Activated B cell treated with CpG ODN at 0.5 μM for 24 hours (primary cell): ENCODE results near the gene TMBIM4. TPM values are rescaled to one million over a fixed set of nuclear protein-coding genes. Genes with fewer than 3 reads are reported as not detected.

Experiments used
- ATAC-seq: fragments of 200-7000 bp; cut with Tn5 transposase; one replicate; pipeline ENCODE4 v1.10.0; 2021; ENCODE audit warnings: low read depth, mild to moderate bottlenecking, moderate library complexity
- CTCF ChIA-PET: fragments of 350-600 bp; sonication (Branson Sonifier 250); formaldehyde crosslinking; loops from one replicate; lab custom pipeline; 2021; ENCODE audit warnings: antibody characterized with exemption; lab: Charles Lee
- POLR2A ChIA-PET: fragments of 350-600 bp; sonication (Branson Sonifier 250); formaldehyde crosslinking; loops from one replicate; lab custom pipeline; 2021; ENCODE audit warnings: antibody characterized with exemption; lab: Charles Lee
- DNase-seq: peaks from one replicate; pipeline ENCODE4 v3.0.0; 2022
- H3K27ac Mint-ChIP-seq: one replicate; pipeline ENCODE4 v1.8.0; 2020; ENCODE audit warnings: mixed read lengths
- H3K27me3 Mint-ChIP-seq: one replicate; pipeline ENCODE4 v1.8.0; 2021; ENCODE audit warnings: mixed read lengths
- H3K36me3 Mint-ChIP-seq: one replicate; pipeline ENCODE4 v1.8.0; 2021; ENCODE audit warnings: low read depth, mixed read lengths
- H3K4me1 Mint-ChIP-seq: one replicate; pipeline ENCODE4 v1.8.0; 2021; ENCODE audit warnings: mixed read lengths
- H3K4me3 Mint-ChIP-seq: one replicate; pipeline ENCODE4 v1.8.0; 2020; ENCODE audit warnings: mild to moderate bottlenecking, mixed read lengths
- H3K9me3 Mint-ChIP-seq: one replicate; pipeline ENCODE4 v1.8.0; 2020; ENCODE audit warnings: mixed read lengths
- intact Hi-C: fragments of 100-400 bp; cut with micrococcal nuclease; formaldehyde crosslinking; loops from one replicate; pipeline ENCODE4 v1.15.1; 2024
- total RNA-seq: library from RNA; stranded (reverse); gene quantifications from 2 replicates; pipeline ENCODE4 v1.2.3, GENCODE V29; 2022
- TF ChIP-seq, protein P1 (sequence below): fragments of 200-600 bp; IDR thresholded peaks from one replicate; pipeline ENCODE4 v1.8.0; 2022; ENCODE audit warnings: antibody characterized with exemption, mild to moderate bottlenecking

The TMBIM4 gene
- total RNA-seq, 1 donor from 2014 or later: 93.5 TPM

DNA sequence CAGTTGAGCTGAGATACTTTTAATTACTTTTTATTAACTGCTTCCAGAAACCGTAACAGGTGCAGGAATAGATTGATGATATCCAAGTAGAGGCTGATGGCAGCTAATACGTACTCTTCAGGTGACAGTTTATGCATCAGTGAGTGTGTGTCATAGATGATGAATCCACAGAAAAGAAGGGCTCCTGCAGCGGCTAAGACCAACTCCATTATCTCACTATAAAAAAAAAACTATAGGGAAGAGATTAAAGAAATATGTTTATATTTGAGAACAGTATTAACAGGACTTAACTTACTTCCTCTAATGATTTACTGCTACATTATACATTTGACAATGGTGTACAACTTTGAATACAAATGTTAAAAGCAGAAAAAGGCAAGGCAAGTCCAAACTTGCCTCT, 31.9 kb downstream of the TMBIM4 start:
- no peak for ATAC-seq
- TF ChIP-seq, protein P1, sequence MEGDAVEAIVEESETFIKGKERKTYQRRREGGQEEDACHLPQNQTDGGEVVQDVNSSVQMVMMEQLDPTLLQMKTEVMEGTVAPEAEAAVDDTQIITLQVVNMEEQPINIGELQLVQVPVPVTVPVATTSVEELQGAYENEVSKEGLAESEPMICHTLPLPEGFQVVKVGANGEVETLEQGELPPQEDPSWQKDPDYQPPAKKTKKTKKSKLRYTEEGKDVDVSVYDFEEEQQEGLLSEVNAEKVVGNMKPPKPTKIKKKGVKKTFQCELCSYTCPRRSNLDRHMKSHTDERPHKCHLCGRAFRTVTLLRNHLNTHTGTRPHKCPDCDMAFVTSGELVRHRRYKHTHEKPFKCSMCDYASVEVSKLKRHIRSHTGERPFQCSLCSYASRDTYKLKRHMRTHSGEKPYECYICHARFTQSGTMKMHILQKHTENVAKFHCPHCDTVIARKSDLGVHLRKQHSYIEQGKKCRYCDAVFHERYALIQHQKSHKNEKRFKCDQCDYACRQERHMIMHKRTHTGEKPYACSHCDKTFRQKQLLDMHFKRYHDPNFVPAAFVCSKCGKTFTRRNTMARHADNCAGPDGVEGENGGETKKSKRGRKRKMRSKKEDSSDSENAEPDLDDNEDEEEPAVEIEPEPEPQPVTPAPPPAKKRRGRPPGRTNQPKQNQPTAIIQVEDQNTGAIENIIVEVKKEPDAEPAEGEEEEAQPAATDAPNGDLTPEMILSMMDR: no peak
- ChIA-PET CTCF (no interaction called here), POLR2A (no interaction called here)
- H3K9me3 Mint-ChIP-seq: peaks cover 7% of the 10 kb centered on the region
- peaks cover 60% of the 10 kb centered on the region for H3K36me3 Mint-ChIP-seq
- no peak overlapping the region for H3K27ac Mint-ChIP-seq
- no peaks in the 10 kb centered on the region for H3K4me1 Mint-ChIP-seq
- no peak for DNase-seq
- H3K27me3 Mint-ChIP-seq: no peaks in the 10 kb centered on the region
- H3K4me3 Mint-ChIP-seq: no peak overlapping the region
- intact Hi-C loops: no loop called here

- intact Hi-C loops: loop anchor here (5.0 kb wide), 1 partner anchor 560 kb away; no protein-coding TSS in a partner anchor
- ATAC-seq: no peak
- Mint-ChIP-seq H3K9me3 (no peaks in the 10 kb centered on the region), H3K4me3 (no peak overlapping the region), H3K27me3 (no peaks in the 10 kb centered on the region), H3K27ac (no peak overlapping the region), H3K36me3 (peaks cover 43% of the 10 kb centered on the region), H3K4me1 (peaks cover 38% of the 10 kb centered on the region)
- TF ChIP-seq, protein P1: no peak
- no peak for DNase-seq
- CTCF ChIA-PET: no interaction called here
- POLR2A ChIA-PET: interaction anchor here (4.4 kb wide), 1 partner anchor 37 kb away, joined by 72 read pairs; the partner anchor contains the start of gene TMBIM4
Observed at GRCh38 chr12:66132408-66132807, 37.4 kb downstream of the TMBIM4 start.

GRCh38 chr12:66131067-66131688, 38.6 kb downstream of the TMBIM4 start:
- ChIA-PET CTCF (interaction anchor here (1.0 to 1.1 kb wide), 3 partner anchors 14 to 104 kb away, joined by 3 to 4 read pairs (median 3); no protein-coding TSS in a partner anchor), POLR2A (interaction anchor here (0.6 to 4.4 kb wide), 12 partner anchors 8 to 1138 kb away, joined by 3 to 72 read pairs (median 4); partner anchors contain the start of genes CAND1, HELB, LEMD3 and TMBIM4)
- intact Hi-C loops: loop anchor here (1.0 to 5.0 kb wide), 5 partner anchors 57 to 1138 kb away; partner anchors contain the start of genes CAND1, HELB and LEMD3
- peaks cover 41% of the 10 kb centered on the region for H3K4me1 Mint-ChIP-seq
- peak overlapping the region; percentile 96 for H3K27ac Mint-ChIP-seq
- no peaks in the 10 kb centered on the region for H3K27me3 Mint-ChIP-seq
- TF ChIP-seq, protein P1: no peak
- no peak for DNase-seq
- no peak for ATAC-seq
- H3K36me3 Mint-ChIP-seq: peaks cover 46% of the 10 kb centered on the region
- no peaks in the 10 kb centered on the region for H3K9me3 Mint-ChIP-seq
- H3K4me3 Mint-ChIP-seq: peak overlapping the region; percentile 99

GRCh38 chr12:66130267-66131066, 39.3 kb downstream of the TMBIM4 start, which contains the start of gene LLPH:
Gene LLPH (minus strand): TSS chr12:66130750. CDS start chr12:66129106, 1,644 bp downstream.
- Mint-ChIP-seq H3K4me1 (peaks cover 43% of the 10 kb centered on the region), H3K4me3 (peak within 1 kb of the TSS; percentile 99), H3K36me3 (peaks cover 48% of the 10 kb centered on the region), H3K9me3 (no peaks in the 10 kb centered on the region), H3K27me3 (no peaks in the 10 kb centered on the region), H3K27ac (peak within 1 kb of the TSS; percentile 96)
- ChIA-PET CTCF (interaction anchor here (1.0 to 1.1 kb wide), 3 partner anchors 15 to 105 kb away, joined by 3 to 4 read pairs (median 3); no protein-coding TSS in a partner anchor), POLR2A (interaction anchor here (0.6 to 4.4 kb wide), 12 partner anchors 9 to 1139 kb away, joined by 3 to 72 read pairs (median 4); partner anchors contain the start of genes CAND1, HELB, LEMD3 and TMBIM4)
- TF ChIP-seq, protein P1: no peak
- DNase-seq (peak; percentile 78), ATAC-seq (peak; percentile 94)
- intact Hi-C loops: loop anchor here (1.0 to 5.0 kb wide), 7 partner anchors 39 to 1138 kb away; partner anchors contain the start of genes CAND1, HELB, LEMD3 and TMBIM4
